ENCODE results near the gene SPATA25. TPM values are rescaled to one million over a fixed set of nuclear protein-coding genes. Genes with fewer than 3 reads are reported as not detected.

SPATA25 gene
- total RNA-seq, 1 experiment from 2014 or later: 7.3 TPM

DNA sequence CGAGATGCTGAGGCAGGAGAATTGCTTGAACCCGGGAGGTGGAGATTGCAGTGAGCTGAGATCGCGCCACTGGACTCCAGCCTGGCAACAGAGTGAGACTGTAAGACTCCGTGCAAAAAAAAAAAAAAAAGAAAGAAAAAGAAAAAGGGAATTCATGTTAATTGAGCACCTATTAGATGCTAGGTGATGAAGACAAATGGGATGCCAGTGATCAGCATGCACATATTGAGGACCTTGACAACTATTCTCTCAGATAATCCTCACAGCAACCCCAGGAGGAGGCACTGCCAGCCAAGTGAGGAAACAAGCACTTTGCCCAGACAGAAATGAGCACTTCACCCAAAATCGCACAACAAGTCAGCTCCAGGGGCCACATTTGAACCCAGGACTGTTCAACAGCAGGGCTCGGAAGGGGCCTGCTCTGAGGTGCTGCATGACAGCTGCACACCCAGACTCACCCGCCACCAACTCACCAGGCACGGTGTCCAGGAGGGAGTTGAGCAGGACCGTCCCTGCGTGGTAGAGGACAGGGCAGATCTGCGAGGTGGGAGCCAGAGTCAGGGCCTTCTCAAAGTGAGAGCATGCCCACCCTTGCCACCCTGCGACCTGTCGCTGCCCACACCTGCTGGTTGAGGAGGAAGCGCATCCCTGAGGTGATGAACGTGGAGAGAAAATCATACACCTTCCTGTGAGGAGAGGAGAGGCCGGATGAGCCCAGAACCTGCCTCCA is 20.0 kb upstream of the SPATA25 start:
- Mint-ChIP-seq H3K4me1 (ENCODE audit: low read depth, unreplicated experiment) (peaks cover 13% of the 10 kb centered on the region), H3K27ac (ENCODE audit: unreplicated experiment) (no peak overlapping the region), H3K9me3 (ENCODE audit: unreplicated experiment) (no peaks in the 10 kb centered on the region), H3K4me3 (ENCODE audit: unreplicated experiment) (no peak overlapping the region), H3K36me3 (ENCODE audit: insufficient read depth, unreplicated experiment) (peaks cover 19% of the 10 kb centered on the region), H3K27me3 (ENCODE audit: insufficient read depth, unreplicated experiment) (no peaks in the 10 kb centered on the region)
- TF ChIP-seq, protein P1, sequence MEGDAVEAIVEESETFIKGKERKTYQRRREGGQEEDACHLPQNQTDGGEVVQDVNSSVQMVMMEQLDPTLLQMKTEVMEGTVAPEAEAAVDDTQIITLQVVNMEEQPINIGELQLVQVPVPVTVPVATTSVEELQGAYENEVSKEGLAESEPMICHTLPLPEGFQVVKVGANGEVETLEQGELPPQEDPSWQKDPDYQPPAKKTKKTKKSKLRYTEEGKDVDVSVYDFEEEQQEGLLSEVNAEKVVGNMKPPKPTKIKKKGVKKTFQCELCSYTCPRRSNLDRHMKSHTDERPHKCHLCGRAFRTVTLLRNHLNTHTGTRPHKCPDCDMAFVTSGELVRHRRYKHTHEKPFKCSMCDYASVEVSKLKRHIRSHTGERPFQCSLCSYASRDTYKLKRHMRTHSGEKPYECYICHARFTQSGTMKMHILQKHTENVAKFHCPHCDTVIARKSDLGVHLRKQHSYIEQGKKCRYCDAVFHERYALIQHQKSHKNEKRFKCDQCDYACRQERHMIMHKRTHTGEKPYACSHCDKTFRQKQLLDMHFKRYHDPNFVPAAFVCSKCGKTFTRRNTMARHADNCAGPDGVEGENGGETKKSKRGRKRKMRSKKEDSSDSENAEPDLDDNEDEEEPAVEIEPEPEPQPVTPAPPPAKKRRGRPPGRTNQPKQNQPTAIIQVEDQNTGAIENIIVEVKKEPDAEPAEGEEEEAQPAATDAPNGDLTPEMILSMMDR (IDR thresholded peaks at IDR 0.05; ENCODE audit: insufficient read depth in 1 of 2, low read depth in 1 of 2, low read length in 1 of 2, severe bottlenecking in 1 of 2, unreplicated experiment in 1 of 2): no peak
- no TSS peak for BruUV-seq (replicated peaks)
- POLR2A ChIA-PET: interaction anchor here (0.7 kb wide), 1 partner anchor 37 kb away, joined by 3 read pairs; no protein-coding TSS in a partner anchor
- DNase-seq: no peak
- H3K4me1 ChIP-seq: peaks cover 10% of the 10 kb centered on the region
- no peaks in the 10 kb centered on the region for H3K9me3 ChIP-seq
- CTCF ChIA-PET: interaction anchor here (0.9 kb wide), 2 partner anchors 26 to 62 kb away, joined by 3 read pairs; no protein-coding TSS in a partner anchor
- no peaks in the 10 kb centered on the region for H3K27me3 ChIP-seq (replicated peaks; ENCODE audit: control insufficient read depth, insufficient read depth, low read length)
- intact Hi-C loops (cut with micrococcal nuclease; ENCODE audit: unreplicated experiment): no loop called here
- H3K4me3 ChIP-seq (ENCODE audit: low read depth, low read length): no peak overlapping the region
- no peaks in the 10 kb centered on the region for H3K36me3 ChIP-seq (ENCODE audit: control insufficient read depth, insufficient read depth, low read length)

DNA sequence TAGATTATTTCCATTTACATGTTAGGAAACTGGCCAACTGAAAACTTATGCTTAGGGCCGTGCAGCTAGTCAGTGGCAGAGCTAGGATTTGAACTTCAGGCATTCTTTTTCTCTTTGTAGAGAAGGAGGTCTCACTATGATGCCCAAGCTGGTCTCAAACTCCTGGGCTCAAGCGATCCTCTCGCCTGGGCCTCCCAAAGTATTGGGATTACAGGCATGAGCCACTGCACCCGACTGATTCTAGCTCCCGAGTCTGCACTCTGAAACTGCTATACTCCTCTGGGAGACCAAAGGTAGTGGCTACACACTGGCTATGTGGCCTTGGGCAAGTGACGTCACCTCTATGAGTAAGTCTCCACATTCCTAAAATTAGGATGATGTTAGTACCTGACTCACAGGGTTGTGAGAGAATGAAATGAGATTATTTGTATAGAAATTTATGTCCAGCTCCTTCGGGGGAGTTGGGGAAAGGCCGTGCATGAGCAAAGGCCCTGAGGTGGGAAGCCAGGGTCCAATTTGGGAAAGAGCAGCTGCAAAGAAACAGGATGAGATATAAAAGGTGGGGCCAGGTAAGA is 18.2 kb upstream of the SPATA25 start:
- POLR2A ChIA-PET: interaction anchor here (0.5 to 1.2 kb wide), 5 partner anchors 16 to 177 kb away, joined by 3 to 12 read pairs (median 3); partner anchors contain the start of gene PCIF1
- Mint-ChIP-seq H3K36me3 (ENCODE audit: insufficient read depth, unreplicated experiment) (peaks cover 5% of the 10 kb centered on the region), H3K9me3 (ENCODE audit: unreplicated experiment) (no peaks in the 10 kb centered on the region), H3K4me3 (ENCODE audit: unreplicated experiment) (no peak overlapping the region), H3K4me1 (ENCODE audit: low read depth, unreplicated experiment) (peaks cover 9% of the 10 kb centered on the region), H3K27me3 (ENCODE audit: insufficient read depth, unreplicated experiment) (no peaks in the 10 kb centered on the region), H3K27ac (ENCODE audit: unreplicated experiment) (no peak overlapping the region)
- intact Hi-C loops (cut with micrococcal nuclease; ENCODE audit: unreplicated experiment): no loop called here
- Histone ChIP-seq H3K4me3 (ENCODE audit: low read depth, low read length) (no peak overlapping the region), H3K27me3 (replicated peaks; ENCODE audit: control insufficient read depth, insufficient read depth, low read length) (no peaks in the 10 kb centered on the region), H3K4me1 (no peaks in the 10 kb centered on the region), H3K36me3 (ENCODE audit: control insufficient read depth, insufficient read depth, low read length) (no peaks in the 10 kb centered on the region), H3K9me3 (no peaks in the 10 kb centered on the region)
- TF ChIP-seq, protein P1 (IDR thresholded peaks at IDR 0.05; ENCODE audit: insufficient read depth in 1 of 2, low read depth in 1 of 2, low read length in 1 of 2, severe bottlenecking in 1 of 2, unreplicated experiment in 1 of 2): no peak
- CTCF ChIA-PET: interaction anchor here (0.6 to 1.4 kb wide), 6 partner anchors 14 to 64 kb away, joined by 3 to 7 read pairs (median 3); partner anchors contain the start of genes CTSA and NEURL2
- no TSS peak for BruUV-seq (replicated peaks)
- no peak for DNase-seq

DNA sequence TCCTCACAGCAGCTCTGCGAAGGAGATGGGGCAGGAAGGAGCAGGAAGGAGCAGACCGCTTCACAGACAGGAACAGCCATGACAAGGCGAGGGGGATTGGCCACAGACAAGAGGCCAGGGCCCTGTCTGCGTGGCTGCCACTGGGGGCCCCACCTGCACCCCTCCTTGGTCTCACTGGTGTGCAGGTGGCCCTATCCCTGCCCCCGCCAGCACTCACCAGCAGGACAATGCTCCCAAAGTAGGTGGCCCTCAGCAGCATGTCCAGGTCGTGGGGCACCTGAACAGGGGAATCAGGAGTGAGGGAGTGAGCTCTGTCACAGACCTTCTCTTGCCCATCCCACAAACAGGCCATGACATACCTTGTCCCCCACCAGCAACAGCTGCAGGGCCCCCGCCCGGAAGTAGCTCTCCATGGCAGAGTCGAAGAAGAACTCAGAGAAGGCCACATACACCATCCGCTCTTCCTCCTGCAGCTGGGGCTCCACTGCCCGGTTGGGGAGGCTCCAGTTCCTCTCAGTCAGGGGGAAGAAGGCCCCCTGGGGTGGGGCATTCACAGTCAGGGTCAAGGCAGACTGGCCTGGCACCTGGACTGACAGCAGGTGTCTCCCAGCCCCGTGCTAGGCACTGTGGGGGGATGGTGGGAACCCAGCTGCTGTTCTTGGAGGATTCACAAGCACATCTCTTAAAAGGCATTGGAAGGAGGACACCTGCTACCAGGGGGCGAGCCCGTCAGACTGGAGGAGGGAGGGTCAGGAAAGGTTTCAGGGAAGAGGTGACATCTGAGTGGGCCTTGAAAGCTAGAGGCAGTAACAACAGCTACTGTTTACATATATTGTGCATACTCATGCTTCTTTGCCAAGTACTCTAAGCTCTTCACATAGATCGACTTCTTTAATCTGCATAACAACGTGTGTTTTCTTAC is 17.4 kb upstream of the SPATA25 start:
- DNase-seq: no peak
- Histone ChIP-seq H3K36me3 (ENCODE audit: control insufficient read depth, insufficient read depth, low read length) (no peaks in the 10 kb centered on the region), H3K9me3 (no peaks in the 10 kb centered on the region), H3K4me3 (ENCODE audit: low read depth, low read length) (no peak overlapping the region), H3K4me1 (no peaks in the 10 kb centered on the region), H3K27me3 (replicated peaks; ENCODE audit: control insufficient read depth, insufficient read depth, low read length) (no peaks in the 10 kb centered on the region)
- TF ChIP-seq, protein P1 (IDR thresholded peaks at IDR 0.05; ENCODE audit: insufficient read depth in 1 of 2, low read depth in 1 of 2, low read length in 1 of 2, severe bottlenecking in 1 of 2, unreplicated experiment in 1 of 2): no peak
- Mint-ChIP-seq H3K9me3 (ENCODE audit: unreplicated experiment) (no peaks in the 10 kb centered on the region), H3K36me3 (ENCODE audit: insufficient read depth, unreplicated experiment) (peaks cover 5% of the 10 kb centered on the region), H3K27me3 (ENCODE audit: insufficient read depth, unreplicated experiment) (no peaks in the 10 kb centered on the region), H3K4me1 (ENCODE audit: low read depth, unreplicated experiment) (peaks cover 6% of the 10 kb centered on the region), H3K4me3 (ENCODE audit: unreplicated experiment) (no peak overlapping the region), H3K27ac (ENCODE audit: unreplicated experiment) (no peak overlapping the region)
- no TSS peak for BruUV-seq (replicated peaks)
- ChIA-PET CTCF (interaction anchor here (0.6 to 1.4 kb wide), 6 partner anchors 13 to 65 kb away, joined by 3 to 7 read pairs (median 3); partner anchors contain the start of genes CTSA and NEURL2), POLR2A (interaction anchor here (1.0 to 1.2 kb wide), 3 partner anchors 16 to 30 kb away, joined by 3 to 12 read pairs (median 4); partner anchors contain the start of gene PCIF1)
- intact Hi-C loops (cut with micrococcal nuclease; ENCODE audit: unreplicated experiment): no loop called here
